Panc1 (cell line): ENCODE data around the gene CALCOCO2.

Experiments used
- POLR2AphosphoS5 ChIP-seq: IDR thresholded peaks from 2 replicates; pipeline ENCODE4 v1.6.1; 2012; ENCODE audit warnings: mild to moderate bottlenecking, low read depth, low read length, moderate library complexity
- SIN3A ChIP-seq: IDR thresholded peaks from 2 replicates; pipeline ENCODE4 v1.6.1; 2012; ENCODE audit warnings: low read depth, mild to moderate bottlenecking, low read length, moderate library complexity, borderline replicate concordance; ENCODE audit not compliant: insufficient read depth
- TCF7L2 ChIP-seq: IDR thresholded peaks from 2 replicates; pipeline ENCODE4 v1.6.1; 2011; ENCODE audit warnings: mild to moderate bottlenecking, low read depth, low read length, inconsistent platforms
- TF ChIP-seq, protein P1 (sequence below): fragments of 450-650 bp; IDR thresholded peaks from 2 replicates; pipeline ENCODE4 v1.5.1; 2017; ENCODE audit warnings: mild to moderate bottlenecking
- TF ChIP-seq, protein P2 (sequence below), 2 experiments: IDR thresholded peaks; 2 replicates each; pipeline ENCODE4 v1.6.1; 2011 to 2012; ENCODE audit warnings: low read depth in 2 of 2, control low read depth in 1 of 2, low read length in 1 of 2, mild to moderate bottlenecking in 1 of 2, moderate library complexity in 1 of 2; ENCODE audit not compliant: insufficient read depth in 1 of 2

DNA sequence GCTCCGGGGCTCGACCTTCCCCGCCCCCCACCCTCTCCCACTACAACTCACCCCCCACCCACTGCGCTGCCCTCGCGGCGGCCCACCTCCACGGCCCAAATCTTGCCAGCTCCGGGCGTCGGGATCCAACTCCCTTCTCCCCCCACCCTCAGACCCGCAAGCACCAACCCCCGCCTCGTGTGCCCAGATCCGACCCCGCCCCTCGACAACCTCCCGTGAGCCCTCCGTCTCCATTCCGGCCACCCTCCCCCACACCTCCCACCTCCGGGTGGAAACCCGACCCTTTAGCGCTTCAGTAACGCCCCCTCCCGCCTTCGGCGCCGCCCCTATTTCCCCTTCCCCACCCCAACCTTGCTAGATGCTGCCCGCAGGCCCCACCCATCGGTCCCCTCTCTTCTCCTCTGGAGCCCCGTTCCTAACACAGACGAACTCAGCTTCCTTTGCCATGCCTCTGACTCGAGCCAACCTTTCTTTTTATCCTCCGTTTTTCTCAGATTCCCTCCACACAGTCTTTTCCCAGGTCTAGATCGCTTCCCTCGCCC is 78.1 kb downstream of the CALCOCO2 start:
- TF ChIP-seq, protein P1, sequence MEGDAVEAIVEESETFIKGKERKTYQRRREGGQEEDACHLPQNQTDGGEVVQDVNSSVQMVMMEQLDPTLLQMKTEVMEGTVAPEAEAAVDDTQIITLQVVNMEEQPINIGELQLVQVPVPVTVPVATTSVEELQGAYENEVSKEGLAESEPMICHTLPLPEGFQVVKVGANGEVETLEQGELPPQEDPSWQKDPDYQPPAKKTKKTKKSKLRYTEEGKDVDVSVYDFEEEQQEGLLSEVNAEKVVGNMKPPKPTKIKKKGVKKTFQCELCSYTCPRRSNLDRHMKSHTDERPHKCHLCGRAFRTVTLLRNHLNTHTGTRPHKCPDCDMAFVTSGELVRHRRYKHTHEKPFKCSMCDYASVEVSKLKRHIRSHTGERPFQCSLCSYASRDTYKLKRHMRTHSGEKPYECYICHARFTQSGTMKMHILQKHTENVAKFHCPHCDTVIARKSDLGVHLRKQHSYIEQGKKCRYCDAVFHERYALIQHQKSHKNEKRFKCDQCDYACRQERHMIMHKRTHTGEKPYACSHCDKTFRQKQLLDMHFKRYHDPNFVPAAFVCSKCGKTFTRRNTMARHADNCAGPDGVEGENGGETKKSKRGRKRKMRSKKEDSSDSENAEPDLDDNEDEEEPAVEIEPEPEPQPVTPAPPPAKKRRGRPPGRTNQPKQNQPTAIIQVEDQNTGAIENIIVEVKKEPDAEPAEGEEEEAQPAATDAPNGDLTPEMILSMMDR = no peak
- TF ChIP-seq TCF7L2 (no peak), SIN3A (0 out of 2 replicates have a peak, but pooled peaks have one; percentile 9), POLR2AphosphoS5 (peak; percentile 41)
- TF ChIP-seq, protein P2, sequence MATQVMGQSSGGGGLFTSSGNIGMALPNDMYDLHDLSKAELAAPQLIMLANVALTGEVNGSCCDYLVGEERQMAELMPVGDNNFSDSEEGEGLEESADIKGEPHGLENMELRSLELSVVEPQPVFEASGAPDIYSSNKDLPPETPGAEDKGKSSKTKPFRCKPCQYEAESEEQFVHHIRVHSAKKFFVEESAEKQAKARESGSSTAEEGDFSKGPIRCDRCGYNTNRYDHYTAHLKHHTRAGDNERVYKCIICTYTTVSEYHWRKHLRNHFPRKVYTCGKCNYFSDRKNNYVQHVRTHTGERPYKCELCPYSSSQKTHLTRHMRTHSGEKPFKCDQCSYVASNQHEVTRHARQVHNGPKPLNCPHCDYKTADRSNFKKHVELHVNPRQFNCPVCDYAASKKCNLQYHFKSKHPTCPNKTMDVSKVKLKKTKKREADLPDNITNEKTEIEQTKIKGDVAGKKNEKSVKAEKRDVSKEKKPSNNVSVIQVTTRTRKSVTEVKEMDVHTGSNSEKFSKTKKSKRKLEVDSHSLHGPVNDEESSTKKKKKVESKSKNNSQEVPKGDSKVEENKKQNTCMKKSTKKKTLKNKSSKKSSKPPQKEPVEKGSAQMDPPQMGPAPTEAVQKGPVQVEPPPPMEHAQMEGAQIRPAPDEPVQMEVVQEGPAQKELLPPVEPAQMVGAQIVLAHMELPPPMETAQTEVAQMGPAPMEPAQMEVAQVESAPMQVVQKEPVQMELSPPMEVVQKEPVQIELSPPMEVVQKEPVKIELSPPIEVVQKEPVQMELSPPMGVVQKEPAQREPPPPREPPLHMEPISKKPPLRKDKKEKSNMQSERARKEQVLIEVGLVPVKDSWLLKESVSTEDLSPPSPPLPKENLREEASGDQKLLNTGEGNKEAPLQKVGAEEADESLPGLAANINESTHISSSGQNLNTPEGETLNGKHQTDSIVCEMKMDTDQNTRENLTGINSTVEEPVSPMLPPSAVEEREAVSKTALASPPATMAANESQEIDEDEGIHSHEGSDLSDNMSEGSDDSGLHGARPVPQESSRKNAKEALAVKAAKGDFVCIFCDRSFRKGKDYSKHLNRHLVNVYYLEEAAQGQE (IDR thresholded peaks at IDR 0.05; ENCODE audit: insufficient read depth in 1 of 2, low read depth in 2 of 2, low read length in 1 of 2) = no peak
